ENCODE measurements around the gene VWA1.

DNA sequence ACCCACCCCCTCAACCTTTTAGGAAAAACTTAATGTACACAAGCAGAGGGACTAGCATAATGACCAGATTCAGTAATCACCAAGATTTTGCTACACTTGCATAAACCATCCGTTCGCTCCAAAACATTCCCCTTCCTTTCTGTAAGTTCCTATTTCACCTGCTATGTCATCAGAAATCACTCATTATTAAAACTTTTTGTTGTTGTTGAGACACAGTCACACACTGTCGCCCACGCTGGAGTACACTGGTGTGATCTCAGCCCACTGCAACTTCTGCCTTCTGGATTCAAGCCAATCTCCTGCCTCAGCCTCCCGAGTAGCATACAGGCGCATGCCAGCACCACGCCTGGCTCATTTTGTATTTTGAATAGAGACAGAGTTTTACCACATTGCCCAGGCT lies 31.8 kb upstream of the VWA1 start:
- TF ChIP-seq, protein P1, sequence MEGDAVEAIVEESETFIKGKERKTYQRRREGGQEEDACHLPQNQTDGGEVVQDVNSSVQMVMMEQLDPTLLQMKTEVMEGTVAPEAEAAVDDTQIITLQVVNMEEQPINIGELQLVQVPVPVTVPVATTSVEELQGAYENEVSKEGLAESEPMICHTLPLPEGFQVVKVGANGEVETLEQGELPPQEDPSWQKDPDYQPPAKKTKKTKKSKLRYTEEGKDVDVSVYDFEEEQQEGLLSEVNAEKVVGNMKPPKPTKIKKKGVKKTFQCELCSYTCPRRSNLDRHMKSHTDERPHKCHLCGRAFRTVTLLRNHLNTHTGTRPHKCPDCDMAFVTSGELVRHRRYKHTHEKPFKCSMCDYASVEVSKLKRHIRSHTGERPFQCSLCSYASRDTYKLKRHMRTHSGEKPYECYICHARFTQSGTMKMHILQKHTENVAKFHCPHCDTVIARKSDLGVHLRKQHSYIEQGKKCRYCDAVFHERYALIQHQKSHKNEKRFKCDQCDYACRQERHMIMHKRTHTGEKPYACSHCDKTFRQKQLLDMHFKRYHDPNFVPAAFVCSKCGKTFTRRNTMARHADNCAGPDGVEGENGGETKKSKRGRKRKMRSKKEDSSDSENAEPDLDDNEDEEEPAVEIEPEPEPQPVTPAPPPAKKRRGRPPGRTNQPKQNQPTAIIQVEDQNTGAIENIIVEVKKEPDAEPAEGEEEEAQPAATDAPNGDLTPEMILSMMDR (IDR thresholded peaks at IDR 0.05): no peak
- no peak for TF ChIP-seq POLR2A (IDR thresholded peaks at IDR 0.05)
